ENCODE results near the gene ERVW-1. TPM values are rescaled to one million over a fixed set of nuclear protein-coding genes. Genes with fewer than 3 reads are reported as not detected.

The ERVW-1 gene
- total and polyA plus RNA-seq, 12 donors: 0.06 TPM; not detected in 11

- no peaks in the 10 kb centered on the region for H3K27me3 ChIP-seq
- H3K9me3 ChIP-seq (replicated peaks in 1 of 3): no peaks in the 10 kb centered on the region
- no peak overlapping the region for H3K4me3 ChIP-seq
- no peak for TF ChIP-seq CTCF (IDR thresholded peaks at IDR 0.05)
- no peak for TF ChIP-seq POLR2A (IDR thresholded peaks at IDR 0.05)
- DNase-seq: no peak
- intact Hi-C loops (cut with DNase I): no loop called here
- WGBS, 4 donors: 66 to 93% (median 81%) methylated on average over 3 of the region's 3 CpGs
- no peaks in the 10 kb centered on the region for H3K4me1 ChIP-seq (replicated peaks in 1 of 2)
- no peaks in the 10 kb centered on the region for H3K36me3 ChIP-seq (replicated peaks in 1 of 2)
- no peak overlapping the region for H3K27ac ChIP-seq
These were observed 45.3 kb downstream of the ERVW-1 start for GRCh38 chr7:92432299-92432946.

- Histone ChIP-seq H3K4me3 (no peak overlapping the region), H3K36me3 (replicated peaks in 1 of 2) (no peaks in the 10 kb centered on the region), H3K27me3 (no peaks in the 10 kb centered on the region), H3K9me3 (replicated peaks in 1 of 3) (no peaks in the 10 kb centered on the region), H3K4me1 (replicated peaks in 1 of 2) (no peaks in the 10 kb centered on the region), H3K27ac (no peak overlapping the region)
- intact Hi-C loops (cut with DNase I): no loop called here
- 74 to 87% (median 83%) methylated on average over 3 of the region's 3 CpGs for WGBS, 4 donors
- TF ChIP-seq CTCF (IDR thresholded peaks at IDR 0.05): no peak
- TF ChIP-seq POLR2A (IDR thresholded peaks at IDR 0.05): no peak
- DNase-seq: no peak
These were observed 50.6 kb downstream of the ERVW-1 start for GRCh38 chr7:92427193-92427592.

- H3K27me3 ChIP-seq: no peaks in the 10 kb centered on the region
- intact Hi-C loops (cut with DNase I): no loop called here
- no peaks in the 10 kb centered on the region for H3K4me1 ChIP-seq (replicated peaks in 1 of 2)
- H3K9me3 ChIP-seq (replicated peaks in 1 of 3): no peaks in the 10 kb centered on the region
- TF ChIP-seq CTCF (IDR thresholded peaks at IDR 0.05): no peak
- TF ChIP-seq POLR2A (IDR thresholded peaks at IDR 0.05): no peak
- H3K36me3 ChIP-seq (replicated peaks in 1 of 2): no peaks in the 10 kb centered on the region
- H3K27ac ChIP-seq: no peak overlapping the region
- WGBS, 4 donors: 43 to 58% (median 50%) methylated on average over 20 of the region's 20 CpGs
- no peak overlapping the region for H3K4me3 ChIP-seq
- no peak for DNase-seq
These were observed 52.3 kb downstream of the ERVW-1 start for GRCh38 chr7:92425311-92425947.

- intact Hi-C loops (cut with DNase I): no loop called here
- Histone ChIP-seq H3K27me3 (no peaks in the 10 kb centered on the region), H3K27ac (peak overlapping the region in 2 of 5 donors; percentile 5 to 41), H3K4me3 (peak overlapping the region in 1 of 4 donors; percentile 47), H3K9me3 (replicated peaks in 1 of 3) (no peaks in the 10 kb centered on the region), H3K36me3 (replicated peaks in 1 of 2) (no peaks in the 10 kb centered on the region), H3K4me1 (replicated peaks in 1 of 2) (no peaks in the 10 kb centered on the region)
- WGBS, 4 donors: 64 to 73% (median 71%) methylated on average over 5 of the region's 5 CpGs
- DNase-seq: no peak
- no peak for TF ChIP-seq POLR2A (IDR thresholded peaks at IDR 0.05)
- TF ChIP-seq CTCF (IDR thresholded peaks at IDR 0.05): no peak
These were observed 54.0 kb downstream of the ERVW-1 start for GRCh38 chr7:92423710-92424131.
